NCI-H1694 treated with DMSO at 0.1 percent for 48 hours (cell line): ENCODE data around the gene SNX21.
A peak's percentile ranks its signal among the peaks of the same experiment; 100 is the strongest.

Experiments used
- DNase-seq: peaks from one replicate; lab custom pipeline; 2025; lab: John Stamatoyannopoulos, UW

The SNX21 gene

DNA sequence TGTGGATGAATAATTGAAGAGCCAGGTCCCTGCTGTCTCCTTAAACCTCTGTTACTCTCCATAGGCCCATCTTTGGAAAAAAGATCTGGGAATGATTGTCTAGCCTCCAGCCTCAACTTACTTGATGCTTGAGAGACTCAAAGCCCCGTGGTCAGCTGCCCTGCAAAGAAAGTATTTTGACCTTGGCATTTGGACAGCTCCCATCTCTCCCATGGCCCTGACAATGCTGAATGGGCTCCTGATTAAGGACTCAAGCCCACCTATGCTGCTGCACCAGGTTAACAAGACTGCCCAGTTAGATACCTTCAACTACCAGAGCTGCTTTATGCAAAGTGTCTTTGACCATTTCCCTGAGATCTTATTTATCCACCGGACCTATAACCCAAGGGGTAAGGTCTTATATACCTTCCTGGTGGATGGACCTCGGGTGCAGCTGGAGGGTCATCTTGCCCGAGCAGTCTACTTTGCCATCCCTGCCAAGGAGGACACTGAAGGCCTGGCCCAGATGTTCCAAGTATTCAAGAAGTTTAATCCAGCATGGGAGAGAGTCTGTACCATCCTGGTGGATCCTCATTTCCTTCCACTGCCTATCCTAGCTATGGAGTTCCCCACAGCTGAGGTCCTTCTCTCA is 49.0 kb downstream of the SNX21 start:
- DNase-seq = no peak

- no peak for DNase-seq
Measured at GRCh38 chr20:45883100-45883469, 49.5 kb downstream of the SNX21 start.

- DNase-seq = no peak
Measured at GRCh38 chr20:45886590-45887345, 53.2 kb downstream of the SNX21 start.

DNA sequence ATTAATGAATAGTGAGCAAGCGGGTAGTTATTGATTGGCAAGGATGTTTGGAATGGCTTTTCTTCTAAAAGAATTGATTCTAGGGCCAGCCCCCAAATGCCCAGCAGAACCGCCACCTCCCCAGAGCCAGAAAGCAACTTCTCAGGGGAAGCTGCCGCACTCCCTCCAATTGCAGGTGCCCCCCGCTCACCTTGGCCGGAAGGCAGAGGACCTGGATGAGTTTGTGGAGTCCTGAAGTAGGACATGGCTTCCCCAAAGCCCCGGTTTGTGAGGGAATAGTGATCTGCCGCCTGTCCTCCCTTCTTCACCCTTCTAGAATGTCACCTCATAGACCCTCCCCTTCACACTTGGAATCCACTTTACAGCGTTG is 53.7 kb downstream of the SNX21 start, which contains the start of gene SPATA25:
TSS of gene SPATA25 (minus strand) at position 277 of the 370 bp plus-strand sequence. CDS start at position 245, 32 bp downstream.
- no peak for DNase-seq

GRCh38 chr20:45888681-45889080 is 55.1 kb downstream of the SNX21 start:
- no peak for DNase-seq

- peak; percentile 1 for DNase-seq
Measured at GRCh38 chr20:45890077-45890984, 56.7 kb downstream of the SNX21 start.

DNA sequence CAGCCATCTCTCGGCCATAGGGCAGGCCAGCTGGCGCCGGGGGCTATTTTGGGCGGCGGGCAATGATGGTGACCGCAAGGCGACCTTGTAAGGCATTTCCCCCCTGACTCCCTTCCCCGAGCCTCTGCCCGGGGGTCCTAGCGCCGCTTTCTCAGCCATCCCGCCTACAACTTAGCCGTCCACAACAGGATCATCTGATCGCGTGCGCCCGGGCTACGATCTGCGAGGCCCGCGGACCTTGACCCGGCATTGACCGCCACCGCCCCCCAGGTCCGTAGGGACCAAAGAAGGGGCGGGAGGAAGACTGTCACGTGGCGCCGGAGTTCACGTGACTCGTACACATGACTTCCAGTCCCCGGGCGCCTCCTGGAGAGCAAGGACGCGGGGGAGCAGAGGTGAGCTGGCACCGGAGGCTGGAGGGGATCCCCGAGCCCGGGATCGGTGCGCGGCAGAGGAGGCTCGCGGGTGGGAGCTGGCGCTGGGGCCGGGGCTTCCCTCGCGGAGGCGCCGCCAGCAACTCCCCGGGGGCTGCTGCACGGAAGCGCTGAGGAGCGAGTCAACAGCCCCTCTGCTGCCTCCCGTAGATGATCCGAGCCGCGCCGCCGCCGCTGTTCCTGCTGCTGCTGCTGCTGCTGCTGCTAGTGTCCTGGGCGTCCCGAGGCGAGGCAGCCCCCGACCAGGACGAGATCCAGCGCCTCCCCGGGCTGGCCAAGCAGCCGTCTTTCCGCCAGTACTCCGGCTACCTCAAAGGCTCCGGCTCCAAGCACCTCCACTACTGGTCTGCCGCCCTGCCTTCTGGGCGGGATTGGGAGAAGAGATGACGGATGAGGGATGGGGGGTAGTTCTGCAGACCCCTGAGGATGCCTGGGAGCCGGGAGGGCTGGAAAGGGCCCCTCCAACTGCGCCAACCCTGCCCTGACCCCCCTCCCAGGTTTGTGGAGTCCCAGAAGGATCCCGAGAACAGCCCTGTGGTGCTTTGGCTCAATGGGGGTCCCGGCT is 57.7 kb downstream of the SNX21 start, which contains the start of the genes CTSA and NEURL2:
TSS of gene CTSA (plus strand) at position 351 of the 999 bp plus-strand sequence. CDS start at position 585, 234 bp downstream.
TSS of gene NEURL2 (minus strand) at position 224 of the 999 bp plus-strand sequence. CDS start at position 7, 217 bp downstream.
- peak; percentile 27 for DNase-seq

DNA sequence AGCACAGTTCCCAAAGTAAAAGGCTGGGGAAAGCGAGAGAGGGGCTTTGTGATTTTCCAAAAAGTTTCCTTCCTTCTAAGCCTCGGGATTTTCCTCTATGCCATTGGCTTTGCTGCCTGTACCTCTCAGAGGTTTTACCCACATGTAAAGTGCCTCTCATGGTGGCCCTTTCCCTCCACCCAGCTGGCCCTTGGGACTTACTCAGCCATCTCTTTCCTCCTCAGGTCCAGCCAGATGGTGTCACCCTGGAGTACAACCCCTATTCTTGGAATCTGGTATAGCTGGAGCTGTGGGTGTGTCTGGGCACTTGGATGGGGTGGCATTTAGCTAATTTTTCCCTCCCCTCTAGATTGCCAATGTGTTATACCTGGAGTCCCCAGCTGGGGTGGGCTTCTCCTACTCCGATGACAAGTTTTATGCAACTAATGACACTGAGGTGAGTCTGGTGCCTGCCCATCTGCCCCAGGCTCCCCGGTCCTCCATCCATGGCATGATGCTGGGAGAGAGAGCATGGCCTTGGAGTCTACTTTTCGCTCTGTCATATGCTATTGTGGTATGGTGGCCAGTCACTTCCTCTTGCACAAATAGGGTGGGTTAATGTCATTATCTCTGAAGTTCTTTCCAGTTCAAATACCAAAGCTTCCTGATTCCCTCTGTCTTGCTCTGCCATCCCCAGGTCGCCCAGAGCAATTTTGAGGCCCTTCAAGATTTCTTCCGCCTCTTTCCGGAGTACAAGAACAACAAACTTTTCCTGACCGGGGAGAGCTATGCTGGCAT is 58.6 kb downstream of the SNX21 start:
- no peak for DNase-seq
